MM.1S (cell line): ENCODE measurements around the gene RPS6KA4.

Experiments used
- EZH2 ChIP-seq: fragments of 300-600 bp; sonication (generic); optimal IDR thresholded peaks from 2 replicates; pipeline ENCODE3; 2017; ENCODE audit warnings: low read depth, mild to moderate bottlenecking, antibody characterized with exemption, low read length, mixed read lengths
- EZH2phosphoT487 ChIP-seq: fragments of 300-600 bp; sonication (generic); IDR thresholded peaks from 2 replicates; pipeline ENCODE4 v1.6.1; 2018; ENCODE audit warnings: antibody characterized with exemption, low read length
- TF ChIP-seq, protein P1 (sequence below): fragments of 300-600 bp; sonication (generic); IDR thresholded peaks from 2 replicates; pipeline ENCODE4 v1.5.1; 2016; ENCODE audit warnings: antibody characterized with exemption, low read length, mixed read lengths

DNA sequence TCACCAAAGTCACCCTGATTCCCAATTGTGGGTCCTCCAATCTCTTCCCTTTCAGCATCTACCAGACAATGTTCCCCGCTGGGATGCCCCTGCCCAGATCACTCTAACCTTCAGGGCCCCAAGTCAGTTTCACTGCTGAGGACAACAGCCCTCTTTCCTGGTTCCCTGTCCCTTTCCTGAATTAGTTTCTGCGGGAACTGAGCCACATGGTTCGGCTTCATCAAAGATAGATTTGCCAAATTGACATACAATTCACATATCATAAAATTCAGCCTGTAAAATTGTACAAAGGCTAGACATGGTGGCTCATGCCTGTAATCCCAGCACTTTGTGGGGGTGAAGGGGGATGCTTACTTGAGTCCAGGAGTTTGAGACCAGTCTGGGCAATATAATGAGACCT is 31.0 kb upstream of the RPS6KA4 start:
- TF ChIP-seq, protein P1, sequence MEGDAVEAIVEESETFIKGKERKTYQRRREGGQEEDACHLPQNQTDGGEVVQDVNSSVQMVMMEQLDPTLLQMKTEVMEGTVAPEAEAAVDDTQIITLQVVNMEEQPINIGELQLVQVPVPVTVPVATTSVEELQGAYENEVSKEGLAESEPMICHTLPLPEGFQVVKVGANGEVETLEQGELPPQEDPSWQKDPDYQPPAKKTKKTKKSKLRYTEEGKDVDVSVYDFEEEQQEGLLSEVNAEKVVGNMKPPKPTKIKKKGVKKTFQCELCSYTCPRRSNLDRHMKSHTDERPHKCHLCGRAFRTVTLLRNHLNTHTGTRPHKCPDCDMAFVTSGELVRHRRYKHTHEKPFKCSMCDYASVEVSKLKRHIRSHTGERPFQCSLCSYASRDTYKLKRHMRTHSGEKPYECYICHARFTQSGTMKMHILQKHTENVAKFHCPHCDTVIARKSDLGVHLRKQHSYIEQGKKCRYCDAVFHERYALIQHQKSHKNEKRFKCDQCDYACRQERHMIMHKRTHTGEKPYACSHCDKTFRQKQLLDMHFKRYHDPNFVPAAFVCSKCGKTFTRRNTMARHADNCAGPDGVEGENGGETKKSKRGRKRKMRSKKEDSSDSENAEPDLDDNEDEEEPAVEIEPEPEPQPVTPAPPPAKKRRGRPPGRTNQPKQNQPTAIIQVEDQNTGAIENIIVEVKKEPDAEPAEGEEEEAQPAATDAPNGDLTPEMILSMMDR = no peak
- no peak for TF ChIP-seq EZH2phosphoT487
- TF ChIP-seq EZH2 = no peak
